Measurements from ENCODE around the gene CHRNA4.

The CHRNA4 gene

GRCh38 chr20:63360850-63361518, at the start of gene CHRNA4:
Gene CHRNA4, minus strand, starts transcription at chr20:63361349. Its CDS starts 184 bp downstream, at chr20:63361165.
- DNase-seq (ENCODE audit: low read depth): no peak

GRCh38 chr20:63409834-63410435, 48.8 kb upstream of the CHRNA4 start:
- no peak for DNase-seq (ENCODE audit: low read depth)

GRCh38 chr20:63409066-63409833, 48.1 kb upstream of the CHRNA4 start:
- DNase-seq (ENCODE audit: low read depth): no peak

- DNase-seq (ENCODE audit: low read depth): no peak
Observed at GRCh38 chr20:63408684-63409046, 47.5 kb upstream of the CHRNA4 start.

GRCh38 chr20:63407928-63408683, 47.0 kb upstream of the CHRNA4 start:
- no peak for DNase-seq (ENCODE audit: low read depth)

GRCh38 chr20:63406617-63407245, 45.6 kb upstream of the CHRNA4 start:
- DNase-seq (ENCODE audit: low read depth): no peak

- no peak for DNase-seq (ENCODE audit: low read depth)
Observed at GRCh38 chr20:63406011-63406410, 44.9 kb upstream of the CHRNA4 start.

- no peak for DNase-seq (ENCODE audit: low read depth)
Observed at GRCh38 chr20:63405102-63405730, 44.1 kb upstream of the CHRNA4 start.

GRCh38 chr20:63404129-63405085, 43.3 kb upstream of the CHRNA4 start:
- no peak for DNase-seq (ENCODE audit: low read depth)

GRCh38 chr20:63403403-63404105, 42.4 kb upstream of the CHRNA4 start:
- DNase-seq (ENCODE audit: low read depth): no peak

GRCh38 chr20:63402860-63403220, 41.7 kb upstream of the CHRNA4 start:
- no peak for DNase-seq (ENCODE audit: low read depth)

- DNase-seq (ENCODE audit: low read depth): no peak
Observed at GRCh38 chr20:63402181-63402859, 41.2 kb upstream of the CHRNA4 start.

- no peak for DNase-seq (ENCODE audit: low read depth)
Observed at GRCh38 chr20:63401384-63402110, 40.4 kb upstream of the CHRNA4 start.

GRCh38 chr20:63400486-63401210, 39.5 kb upstream of the CHRNA4 start:
- no peak for DNase-seq (ENCODE audit: low read depth)

GRCh38 chr20:63399596-63400375, 38.6 kb upstream of the CHRNA4 start:
- no peak for DNase-seq (ENCODE audit: low read depth)

GRCh38 chr20:63398744-63399514, 37.8 kb upstream of the CHRNA4 start:
- no peak for DNase-seq (ENCODE audit: low read depth)
